ENCODE results near the gene KIAA0753. TPM values are rescaled to one million over a fixed set of nuclear protein-coding genes. Genes with fewer than 3 reads are reported as not detected.

Gene KIAA0753
- total and polyA plus RNA-seq, 9 of the 15 experiments (the other 6 are each of a cell fraction or from before 2014, with no cell fraction given), result 2.0 to 9.0 (median 6.9) TPM

- TF ChIP-seq ZNF23 (CRISPR knock-in tag; IDR thresholded peaks at IDR 0.05) (no peak), TRIM25 (IDR thresholded peaks at IDR 0.05; ENCODE audit: borderline replicate concordance) (no peak), KHSRP (IDR thresholded peaks at IDR 0.05) (no peak), MAX (CRISPR knock-in tag; IDR thresholded peaks at IDR 0.05) (0 out of 2 replicates have a peak, but pooled peaks have one; percentile 15), RCOR1 (IDR thresholded peaks at IDR 0.05; ENCODE audit: borderline replicate concordance in 1 of 2, low read depth in 2 of 2, low read length in 2 of 2) (no peak), SMC3 (conservative IDR thresholded peaks at IDR 0.05; ENCODE audit: insufficient read depth, low read depth, low read length) (no peak), ZNF124 (CRISPR knock-in tag; IDR thresholded peaks at IDR 0.05) (no peak), HDAC1 (IDR thresholded peaks at IDR 0.05) (peak; percentile 26 to 49; a peak in 3 of 4 replicates), ESRRA (IDR thresholded peaks at IDR 0.05; ENCODE audit: borderline replicate concordance, low read depth) (0 out of 2 replicates have a peak, but pooled peaks have one; percentile 24), ZFP36 (IDR thresholded peaks at IDR 0.05; ENCODE audit: low read depth, low read length, partially characterized antibody) (no peak), NR1H2 (CRISPR knock-in tag; IDR thresholded peaks at IDR 0.05) (no peak), TRIM24 (IDR thresholded peaks at IDR 0.05) (peak in 1 of 2 experiments; percentile 9; a peak in 1 of 4 replicates), ZZZ3 (IDR thresholded peaks at IDR 0.05) (peak; percentile 82), ZNF639 (CRISPR knock-in tag; conservative IDR thresholded peaks at IDR 0.05 in 1 of 2, IDR thresholded peaks at IDR 0.05 in 1 of 2) (peak in 1 of 2 experiments; percentile 51; a peak in 1 of 4 replicates), NCOR1 (IDR thresholded peaks at IDR 0.05) (no peak), ZNF184 (CRISPR knock-in tag; IDR thresholded peaks at IDR 0.05) (no peak), HCFC1 (IDR thresholded peaks at IDR 0.05; ENCODE audit: low read depth, low read length) (peak; percentile 49), ELF2 (CRISPR knock-in tag; IDR thresholded peaks at IDR 0.05) (peak; percentile 83; the same call in 1 of the 2 replicates), PRPF4 (IDR thresholded peaks at IDR 0.05; ENCODE audit: insufficient read depth, low read depth, low read length, poor library complexity, severe bottlenecking) (peak; percentile 30), ASH1L (IDR thresholded peaks at IDR 0.05; ENCODE audit: borderline replicate concordance, low read depth, partially characterized antibody) (no peak), ETS2 (tag; IDR thresholded peaks at IDR 0.05; ENCODE audit: borderline replicate concordance, poor library complexity, severe bottlenecking) (no peak), PPARD (CRISPR knock-in tag; IDR thresholded peaks at IDR 0.05) (no peak), SMAD4 (CRISPR knock-in tag; conservative IDR thresholded peaks at IDR 0.05) (no peak), MTA1 (IDR thresholded peaks at IDR 0.05; ENCODE audit: borderline replicate concordance) (no peak), MED1 (CRISPR knock-in tag; IDR thresholded peaks at IDR 0.05; ENCODE audit: borderline replicate concordance) (no peak), SMAD3 (CRISPR knock-in tag; conservative IDR thresholded peaks at IDR 0.05) (no peak), RBM25 (IDR thresholded peaks at IDR 0.05; ENCODE audit: low read depth, low read length, severe bottlenecking) (no peak)
Measured at GRCh38 chr17:6640536-6641246, at the start of gene KIAA0753, which contains the start of gene TXNDC17 (continued).

All from K562 (cell line).